ENCODE measurements around the gene NDOR1.
"Not testable (repeated sequence)": the region's sequence is repeated elsewhere in the genome, so short reads cannot be mapped to it uniquely, and the experiment has no call there.

The NDOR1 gene

GRCh38 chr9:137237759-137238726, 32.5 kb downstream of the NDOR1 start:
- Histone ChIP-seq H3K36me3 (ENCODE audit: control insufficient read depth, insufficient read depth, low read length) (peaks cover 13% of the 10 kb centered on the region), H3K27ac (ENCODE audit: low read depth, low read length) (no peak overlapping the region), H3K9ac (ENCODE audit: low read depth, low read length) (no peak overlapping the region), H3K4me3 (ENCODE audit: low read depth, low read length) (no peak overlapping the region), H3K27me3 (ENCODE audit: control insufficient read depth, insufficient read depth, low read length) (no peaks in the 10 kb centered on the region), H3K9me3 (ENCODE audit: control insufficient read depth, insufficient read depth, low read length) (no peaks in the 10 kb centered on the region), H3K4me1 (ENCODE audit: control insufficient read depth, insufficient read depth, low read length) (peaks cover 8% of the 10 kb centered on the region)

DNA sequence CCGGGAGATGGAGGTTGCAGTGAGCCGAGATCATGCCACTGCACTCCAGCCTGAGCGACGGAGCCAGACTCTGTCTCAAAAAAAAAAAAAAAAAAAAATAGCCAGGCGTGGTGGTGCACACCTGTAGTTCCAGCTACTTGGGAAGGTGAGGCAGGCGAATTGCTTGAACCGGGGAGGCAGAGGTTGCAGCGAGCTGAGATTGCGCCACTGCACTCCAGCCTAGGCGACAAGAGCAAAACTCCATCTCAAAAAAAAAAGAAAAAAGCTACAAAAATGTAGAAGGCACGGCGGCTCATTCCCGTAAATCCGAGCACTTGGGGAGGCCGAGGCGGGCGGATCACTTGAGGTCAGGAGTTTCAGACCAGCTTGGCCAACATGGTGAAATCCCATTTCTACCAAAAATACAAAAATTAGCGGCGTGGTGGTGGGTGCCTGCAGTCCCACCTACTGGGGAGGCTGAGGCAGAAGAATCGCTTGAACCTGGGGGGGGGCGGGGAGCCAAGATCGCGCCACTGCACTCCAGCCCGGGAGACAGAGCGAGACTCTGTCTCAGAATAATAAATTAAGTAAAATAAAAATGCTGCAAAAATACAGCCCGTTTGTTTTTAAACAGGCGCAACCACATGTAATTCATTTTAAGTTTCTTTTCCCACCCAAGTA, 34.2 kb downstream of the NDOR1 start:
- H3K36me3 ChIP-seq (ENCODE audit: control insufficient read depth, insufficient read depth, low read length), result peaks cover 22% of the 10 kb centered on the region
- H3K9me3 ChIP-seq (ENCODE audit: control insufficient read depth, insufficient read depth, low read length); H3K27me3 ChIP-seq (ENCODE audit: control insufficient read depth, insufficient read depth, low read length): not testable (repeated sequence)
- H3K4me1 ChIP-seq (ENCODE audit: control insufficient read depth, insufficient read depth, low read length), result peaks cover 18% of the 10 kb centered on the region
- H3K9ac ChIP-seq (ENCODE audit: low read depth, low read length), result peak overlapping the region; percentile 71
- peak overlapping the region; percentile 96 for H3K27ac ChIP-seq (ENCODE audit: low read depth, low read length)
- H3K4me3 ChIP-seq (ENCODE audit: low read depth, low read length), result peak overlapping the region; percentile 85

GRCh38 chr9:137240318-137240840, 34.9 kb downstream of the NDOR1 start:
- peak overlapping the region; percentile 85 for H3K4me3 ChIP-seq (ENCODE audit: low read depth, low read length)
- no peaks in the 10 kb centered on the region for H3K9me3 ChIP-seq (ENCODE audit: control insufficient read depth, insufficient read depth, low read length)
- peak overlapping the region; percentile 96 for H3K27ac ChIP-seq (ENCODE audit: low read depth, low read length)
- H3K36me3 ChIP-seq (ENCODE audit: control insufficient read depth, insufficient read depth, low read length), result peaks cover 22% of the 10 kb centered on the region
- H3K4me1 ChIP-seq (ENCODE audit: control insufficient read depth, insufficient read depth, low read length), result peaks cover 22% of the 10 kb centered on the region
- peak overlapping the region; percentile 71 for H3K9ac ChIP-seq (ENCODE audit: low read depth, low read length)
- H3K27me3 ChIP-seq (ENCODE audit: control insufficient read depth, insufficient read depth, low read length), result no peaks in the 10 kb centered on the region

DNA sequence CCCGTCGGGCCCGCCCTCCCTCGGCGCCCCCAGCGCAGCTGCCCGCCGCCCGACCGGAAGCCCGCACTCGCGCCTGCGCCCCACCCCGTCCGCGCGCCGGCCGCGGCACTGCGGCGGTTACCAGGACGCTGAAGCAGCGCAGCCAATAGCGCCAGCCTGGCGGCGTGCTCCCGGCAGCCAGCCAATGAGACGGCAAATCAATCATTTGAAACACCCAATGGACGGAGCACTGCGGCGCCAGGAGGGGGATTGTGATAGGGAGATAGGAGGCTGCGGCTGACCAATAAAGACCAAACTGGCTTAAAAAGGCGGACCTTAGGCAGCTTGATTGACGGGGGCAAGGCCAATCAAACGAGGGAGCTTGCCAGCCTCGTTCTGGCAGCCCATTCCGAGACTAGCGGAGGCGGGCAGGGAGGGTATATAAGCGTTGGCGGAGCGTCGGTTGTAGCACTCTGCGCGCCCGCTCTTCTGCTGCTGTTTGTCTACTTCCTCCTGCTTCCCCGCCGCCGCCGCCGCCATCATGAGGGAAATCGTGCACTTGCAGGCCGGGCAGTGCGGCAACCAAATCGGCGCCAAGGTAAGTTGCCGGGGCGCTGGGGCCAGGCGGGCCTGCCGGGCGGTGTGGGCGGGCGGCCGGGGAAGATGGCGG, 35.5 kb downstream of the NDOR1 start, which contains the start of gene TUBB4B:
Gene TUBB4B, plus strand, starts transcription at position 447 of the 649 bp plus-strand sequence. Its CDS starts 74 bp downstream, at position 521.
- Histone ChIP-seq H3K9me3 (ENCODE audit: control insufficient read depth, insufficient read depth, low read length) (no peaks in the 10 kb centered on the region), H3K4me3 (ENCODE audit: low read depth, low read length) (peak within 1 kb of the TSS; percentile 85), H3K27me3 (ENCODE audit: control insufficient read depth, insufficient read depth, low read length) (no peaks in the 10 kb centered on the region), H3K36me3 (ENCODE audit: control insufficient read depth, insufficient read depth, low read length) (peaks cover 22% of the 10 kb centered on the region), H3K4me1 (ENCODE audit: control insufficient read depth, insufficient read depth, low read length) (peaks cover 22% of the 10 kb centered on the region), H3K9ac (ENCODE audit: low read depth, low read length) (peak within 1 kb of the TSS; percentile 71), H3K27ac (ENCODE audit: low read depth, low read length) (peak within 1 kb of the TSS; percentile 96)

DNA sequence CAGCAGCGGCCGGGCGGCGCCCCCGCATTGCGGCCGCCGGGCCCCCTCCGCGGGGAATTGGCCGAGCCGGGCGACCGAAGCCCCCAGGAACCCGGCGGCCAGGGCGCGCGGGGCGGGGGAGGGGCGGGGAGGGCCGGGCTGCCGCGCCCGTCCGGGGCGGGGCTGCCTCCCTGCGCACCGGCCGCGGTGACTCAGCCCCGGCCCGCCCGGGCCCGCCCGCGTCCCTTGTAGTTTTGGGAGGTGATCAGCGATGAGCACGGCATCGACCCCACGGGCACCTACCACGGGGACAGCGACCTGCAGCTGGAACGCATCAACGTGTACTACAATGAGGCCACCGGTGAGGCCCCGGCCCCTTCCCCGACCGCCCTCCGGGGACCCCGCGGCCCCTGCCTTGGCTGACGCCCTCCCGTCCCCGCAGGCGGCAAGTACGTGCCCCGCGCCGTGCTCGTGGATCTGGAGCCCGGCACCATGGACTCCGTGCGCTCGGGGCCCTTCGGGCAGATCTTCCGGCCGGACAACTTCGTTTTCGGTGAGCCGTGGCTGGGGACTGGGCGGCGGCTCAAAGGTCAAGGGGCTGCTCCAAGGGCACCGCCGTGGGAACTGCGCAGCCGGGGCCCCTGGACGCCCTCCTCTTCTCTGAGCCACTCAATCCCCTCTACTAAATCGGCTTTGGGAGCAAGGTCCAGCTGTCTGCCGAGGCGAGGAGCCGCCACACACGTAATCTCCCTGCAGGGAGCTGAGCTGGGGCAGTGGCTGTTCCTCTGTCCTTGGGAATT, 36.2 kb downstream of the NDOR1 start:
- Histone ChIP-seq H3K9me3 (ENCODE audit: control insufficient read depth, insufficient read depth, low read length) (no peaks in the 10 kb centered on the region), H3K27me3 (ENCODE audit: control insufficient read depth, insufficient read depth, low read length) (no peaks in the 10 kb centered on the region), H3K9ac (ENCODE audit: low read depth, low read length) (peak overlapping the region; percentile 48; the same call in 1 of the 2 replicates), H3K36me3 (ENCODE audit: control insufficient read depth, insufficient read depth, low read length) (peaks cover 22% of the 10 kb centered on the region), H3K4me3 (ENCODE audit: low read depth, low read length) (peak overlapping the region; percentile 79), H3K27ac (ENCODE audit: low read depth, low read length) (peak overlapping the region; percentile 78), H3K4me1 (ENCODE audit: control insufficient read depth, insufficient read depth, low read length) (peaks cover 22% of the 10 kb centered on the region)

GRCh38 chr9:137242269-137243203, 37.0 kb downstream of the NDOR1 start:
- peaks cover 22% of the 10 kb centered on the region for H3K4me1 ChIP-seq (ENCODE audit: control insufficient read depth, insufficient read depth, low read length)
- no peaks in the 10 kb centered on the region for H3K27me3 ChIP-seq (ENCODE audit: control insufficient read depth, insufficient read depth, low read length)
- peaks cover 22% of the 10 kb centered on the region for H3K36me3 ChIP-seq (ENCODE audit: control insufficient read depth, insufficient read depth, low read length)
- peak overlapping the region; percentile 79 for H3K4me3 ChIP-seq (ENCODE audit: low read depth, low read length)
- no peaks in the 10 kb centered on the region for H3K9me3 ChIP-seq (ENCODE audit: control insufficient read depth, insufficient read depth, low read length)
- peak overlapping the region; percentile 48; the same call in 1 of the 2 replicates for H3K9ac ChIP-seq (ENCODE audit: low read depth, low read length)
- no peak overlapping the region for H3K27ac ChIP-seq (ENCODE audit: low read depth, low read length)

DNA sequence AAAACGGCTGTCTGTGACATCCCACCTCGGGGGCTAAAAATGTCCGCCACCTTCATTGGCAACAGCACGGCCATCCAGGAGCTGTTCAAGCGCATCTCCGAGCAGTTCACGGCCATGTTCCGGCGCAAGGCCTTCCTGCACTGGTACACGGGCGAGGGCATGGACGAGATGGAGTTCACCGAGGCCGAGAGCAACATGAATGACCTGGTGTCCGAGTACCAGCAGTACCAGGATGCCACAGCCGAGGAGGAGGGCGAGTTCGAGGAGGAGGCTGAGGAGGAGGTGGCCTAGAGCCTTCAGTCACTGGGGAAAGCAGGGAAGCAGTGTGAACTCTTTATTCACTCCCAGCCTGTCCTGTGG, 37.7 kb downstream of the NDOR1 start:
- H3K9me3 ChIP-seq (ENCODE audit: control insufficient read depth, insufficient read depth, low read length); H3K4me3 ChIP-seq (ENCODE audit: low read depth, low read length); H3K27me3 ChIP-seq (ENCODE audit: control insufficient read depth, insufficient read depth, low read length); H3K9ac ChIP-seq (ENCODE audit: low read depth, low read length); H3K27ac ChIP-seq (ENCODE audit: low read depth, low read length): not testable (repeated sequence)
- peaks cover 22% of the 10 kb centered on the region for H3K36me3 ChIP-seq (ENCODE audit: control insufficient read depth, insufficient read depth, low read length)
- peaks cover 22% of the 10 kb centered on the region for H3K4me1 ChIP-seq (ENCODE audit: control insufficient read depth, insufficient read depth, low read length)

DNA sequence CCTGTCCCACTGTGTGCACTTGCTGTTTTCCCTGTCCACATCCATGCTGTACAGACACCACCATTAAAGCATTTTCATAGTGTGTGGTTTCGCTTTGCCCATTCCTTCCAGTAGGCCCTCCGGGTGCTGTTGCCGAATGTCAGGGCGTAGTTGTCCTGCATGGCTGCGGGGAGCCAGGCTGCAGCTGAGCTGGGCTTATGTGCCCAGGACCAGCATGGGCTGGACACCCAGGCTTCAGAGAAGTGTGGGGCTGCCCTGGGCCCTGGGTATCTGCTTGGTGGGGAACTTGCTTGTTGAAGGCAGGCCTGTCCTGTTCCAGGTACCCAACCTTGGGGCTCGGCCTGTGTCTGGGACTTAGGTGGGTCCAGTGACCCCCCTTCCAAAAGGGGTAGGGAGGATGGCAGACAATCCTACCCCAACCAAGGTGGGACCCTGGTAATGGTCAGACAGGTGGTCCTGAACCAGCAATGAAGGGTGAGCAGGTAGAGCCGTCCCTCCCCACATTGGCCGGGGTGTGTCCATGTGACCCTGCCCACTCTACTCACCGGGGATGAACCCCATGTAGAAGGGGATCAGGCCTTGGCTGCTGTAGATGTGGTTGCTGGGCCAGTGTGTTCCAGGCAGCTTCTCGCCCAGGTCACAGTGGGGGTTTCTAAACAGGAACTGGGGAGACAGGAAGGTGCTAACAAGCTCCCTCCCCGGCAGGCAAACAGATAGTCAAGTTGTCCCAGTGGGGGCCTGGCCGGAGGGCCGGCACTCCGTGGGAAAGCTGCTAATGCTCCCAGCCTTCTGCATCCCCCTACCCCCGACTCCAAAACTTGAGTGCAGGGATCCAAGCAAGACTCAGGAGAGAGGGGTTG, 38.4 kb downstream of the NDOR1 start:
- Histone ChIP-seq H3K4me1 (ENCODE audit: control insufficient read depth, insufficient read depth, low read length) (peaks cover 22% of the 10 kb centered on the region), H3K36me3 (ENCODE audit: control insufficient read depth, insufficient read depth, low read length) (peaks cover 22% of the 10 kb centered on the region), H3K27ac (ENCODE audit: low read depth, low read length) (peak overlapping the region; percentile 67), H3K9me3 (ENCODE audit: control insufficient read depth, insufficient read depth, low read length) (no peaks in the 10 kb centered on the region), H3K27me3 (ENCODE audit: control insufficient read depth, insufficient read depth, low read length) (no peaks in the 10 kb centered on the region; the same call in 1 of the 2 replicates), H3K4me3 (ENCODE audit: low read depth, low read length) (no peak overlapping the region), H3K9ac (ENCODE audit: low read depth, low read length) (no peak overlapping the region)

Measured in HUES48 (cell line).